HCT116 (cell line): ENCODE results near the gene UBR3. TPM values are rescaled to one million over a fixed set of nuclear protein-coding genes. Genes with fewer than 3 reads are reported as not detected.

Experiments used
- ATAC-seq: fragments of 200-7000 bp; cut with Tn5 transposase; 2 replicates; pipeline ENCODE4 v1.9.1; 2020; ENCODE audit warnings: mild to moderate bottlenecking, moderate library complexity
- BruUV-seq: library from RNA; stranded (reverse); fragments of 400-500 nt; replicated peaks from 2 replicates; lab custom pipeline; 2021; lab: Mats Ljungman, UMichigan
- CTCF ChIA-PET: fragments of 300-600 bp; sonication (Branson Sonifier 250); formaldehyde crosslinking; loops from one replicate; lab custom pipeline; 2021; ENCODE audit warnings: antibody characterized with exemption; lab: Charles Lee
- POLR2A ChIA-PET: fragments of 300-600, 350-600 bp; sonication (Branson Sonifier 250); formaldehyde crosslinking; loops from one replicate; lab custom pipeline; 2021; ENCODE audit warnings: antibody characterized with exemption; lab: Charles Lee
- RAD21 ChIA-PET, 2 experiments: fragments of 300-600 bp; sonication (Branson Sonifier 250); formaldehyde crosslinking; loops; one replicate each; lab custom pipeline; 2023; ENCODE audit warnings: low total read pairs in 2 of 2; ENCODE audit not compliant: uncharacterized antibody in 2 of 2, unreplicated experiment in 2 of 2, low non-redundant PET in 1 of 2; lab: Charles Lee
- DNase-seq: peaks from one replicate; pipeline ENCODE4 v3.0.0-alpha.2; 2010; ENCODE audit warnings: low read depth, low spot score
- H2AFZ ChIP-seq: fragments of 200-600 bp; shearing (Covaris generic), sonication (generic); 2 replicates; pipeline ENCODE4 v1.6.1; 2017; ENCODE audit warnings: low read depth, mixed run types, mixed read lengths, antibody characterized with exemption, low read length; ENCODE audit not compliant: poor library complexity, severe bottlenecking
- H3K27ac ChIP-seq: 2 replicates; pipeline ENCODE4 v1.5.1; 2012; ENCODE audit warnings: low read depth, low read length
- H3K27me3 ChIP-seq: fragments of 200-600 bp; sonication (generic); 2 replicates; pipeline ENCODE4 v1.6.1; 2016; ENCODE audit warnings: mixed run types, low read length, mixed read lengths; ENCODE audit not compliant: insufficient read depth
- H3K36me3 ChIP-seq, 2 experiments: fragments of 200-500 bp in 1 of 2; fragments of 200-600 bp in 1 of 2; sonication (Bioruptor generic) in 1 of 2; sonication (generic) in 1 of 2; 2 replicates each; pipeline versions ENCODE4 v1.5.1 to v1.6.1; 2014 to 2016; ENCODE audit warnings: low read length in 2 of 2, inconsistent platforms in 1 of 2, mixed read lengths in 1 of 2, mixed run types in 1 of 2; ENCODE audit not compliant: insufficient read depth in 2 of 2, control insufficient read depth in 1 of 2
- H3K4me1 ChIP-seq, 2 experiments: fragments of 200-600 bp in 1 of 2; sonication (generic) in 1 of 2; 2 replicates each; pipeline versions ENCODE4 v1.5.1 to v1.6.1; 2012 to 2017; ENCODE audit warnings: low read length in 2 of 2, inconsistent platforms in 1 of 2, mild to moderate bottlenecking in 1 of 2, mixed read lengths in 1 of 2, mixed run types in 1 of 2, moderate library complexity in 1 of 2; ENCODE audit not compliant: insufficient read depth in 2 of 2, control insufficient read depth in 1 of 2
- H3K4me2 ChIP-seq: fragments of 200-600 bp; sonication (generic); 2 replicates; pipeline ENCODE4 v1.6.1; 2017; ENCODE audit warnings: mixed run types, low read length, mixed read lengths
- H3K4me3 ChIP-seq, 2 experiments: fragments of 200-600 bp in 1 of 2; sonication (generic) in 1 of 2; replicated peaks in 1 of 2; 2 replicates each; pipeline ENCODE4 v1.5.1; 2011 to 2016; ENCODE audit warnings: low read length in 2 of 2, control low read depth in 1 of 2, low read depth in 1 of 2, mild to moderate bottlenecking in 1 of 2, mixed read lengths in 1 of 2, mixed run types in 1 of 2
- H3K79me2 ChIP-seq: fragments of 200-600 bp; sonication (generic); 2 replicates; pipeline ENCODE4 v1.6.1; 2017; ENCODE audit warnings: mild to moderate bottlenecking, mixed run types, low read length, moderate library complexity, mixed read lengths; ENCODE audit not compliant: insufficient read depth
- H3K9ac ChIP-seq: fragments of 200-600 bp; sonication (generic); 2 replicates; pipeline ENCODE4 v1.6.1; 2016; ENCODE audit warnings: low read length, mixed read lengths
- H3K9me2 ChIP-seq: fragments of 200-600 bp; sonication (generic), shearing (Covaris generic); 2 replicates; pipeline ENCODE4 v1.6.1; 2017; ENCODE audit warnings: mixed run types, mild to moderate bottlenecking, moderate library complexity; ENCODE audit not compliant: insufficient read depth
- H3K9me3 ChIP-seq, 2 experiments: fragments of 200-500 bp in 1 of 2; fragments of 200-600 bp in 1 of 2; sonication (Bioruptor generic) in 1 of 2; sonication (generic) in 1 of 2; 2 replicates each; pipeline ENCODE4 v1.6.1; 2014 to 2017; ENCODE audit warnings: low read length in 2 of 2, mixed read lengths in 2 of 2, inconsistent platforms in 1 of 2, low read depth in 1 of 2, mild to moderate bottlenecking in 1 of 2, mixed run types in 1 of 2, moderate library complexity in 1 of 2; ENCODE audit not compliant: control insufficient read depth in 1 of 2, insufficient read depth in 1 of 2
- H4K20me1 ChIP-seq: fragments of 200-600 bp; sonication (generic), shearing (Covaris generic); 2 replicates; pipeline ENCODE4 v1.6.1; 2017; ENCODE audit warnings: mixed run types, mild to moderate bottlenecking, moderate library complexity; ENCODE audit not compliant: insufficient read depth
- CBX3 ChIP-seq: IDR thresholded peaks from 2 replicates; pipeline ENCODE4 v1.6.1; 2012; ENCODE audit warnings: low read depth
- CTCF ChIP-seq, 3 experiments: fragments of 200-600 bp in 1 of 3; sonication (generic) in 1 of 3; IDR thresholded peaks in 2 of 3; conservative IDR thresholded peaks in 1 of 3; 2 replicates each; pipeline ENCODE4 v1.5.1; 2012 to 2017; ENCODE audit warnings: low read depth in 2 of 3, low read length in 2 of 3, antibody characterized with exemption in 1 of 3, borderline replicate concordance in 1 of 3, control low read depth in 1 of 3, mild to moderate bottlenecking in 1 of 3, mixed read lengths in 1 of 3, mixed run types in 1 of 3, moderate library complexity in 1 of 3; ENCODE audit not compliant: insufficient read depth in 1 of 3
- EGR1 ChIP-seq: IDR thresholded peaks from 2 replicates; pipeline ENCODE4 v1.6.1; 2012; ENCODE audit warnings: low read depth
- EZH2 ChIP-seq: fragments of 200-600 bp; sonication (generic); IDR thresholded peaks from 2 replicates; pipeline ENCODE4 v1.6.1; 2017; ENCODE audit warnings: antibody characterized with exemption, mixed run types
- MAX ChIP-seq: IDR thresholded peaks from 2 replicates; pipeline ENCODE4 v1.6.1; 2012
- SIN3A ChIP-seq: IDR thresholded peaks from 2 replicates; pipeline ENCODE4 v1.6.1; 2012; ENCODE audit warnings: low read depth
- SRF ChIP-seq: IDR thresholded peaks from 2 replicates; pipeline ENCODE4 v1.6.1; 2012; ENCODE audit warnings: low read depth
- TCF7L2 ChIP-seq: IDR thresholded peaks from 2 replicates; pipeline ENCODE4 v1.7.0; 2011; ENCODE audit warnings: borderline replicate concordance, inconsistent platforms; ENCODE audit not compliant: insufficient read depth, insufficient read length; ENCODE audit errors: extremely low read depth
- YY1 ChIP-seq: IDR thresholded peaks from 2 replicates; pipeline ENCODE4 v1.6.1; 2011; ENCODE audit warnings: low read length, low read depth, moderate library complexity, mild to moderate bottlenecking; ENCODE audit not compliant: insufficient replicate concordance; ENCODE audit errors: extremely low read depth
- ZNF274 ChIP-seq: fragments of 200-500 bp; sonication (Bioruptor generic); IDR thresholded peaks from 2 replicates; pipeline ENCODE4 v1.6.1; 2014; ENCODE audit warnings: mild to moderate bottlenecking, low read depth, low read length, inconsistent platforms
- intact Hi-C: fragments of 100-400 bp; cut with micrococcal nuclease; formaldehyde crosslinking; loops from 2 replicates; pipeline ENCODE4 v1.10.0; 2022
- total RNA-seq: library from RNA; stranded (reverse); gene quantifications from one replicate; pipeline ENCODE4 v1.2.1, GENCODE V29; 2021; ENCODE audit not compliant: unreplicated experiment
- TF ChIP-seq, protein P1 (sequence below): IDR thresholded peaks from 2 replicates; pipeline ENCODE4 v1.6.1; 2012

The UBR3 gene
- total RNA-seq, 1 experiment from 2014 or later = 29.5 TPM

GRCh38 chr2:170121689-170122088 is 294.4 kb downstream of the UBR3 start:
- Histone ChIP-seq H3K79me2 (no peaks in the 10 kb centered on the region), H3K4me3 (no peak overlapping the region), H3K9me2 (0 out of 2 replicates have a peak, but pooled peaks cover 6% of the 10 kb centered on the region), H3K36me3 (no peaks in the 10 kb centered on the region), H3K27me3 (no peaks in the 10 kb centered on the region), H3K9ac (no peak overlapping the region), H2AFZ (no peak overlapping the region), H3K4me1 (peaks cover 13 to 35% of the 10 kb centered on the region in 2 experiments), H3K9me3 (no peaks in the 10 kb centered on the region), H3K27ac (no peak overlapping the region), H3K4me2 (peak overlapping the region; percentile 15; the same call in 1 of the 2 replicates), H4K20me1 (no peaks in the 10 kb centered on the region)
- intact Hi-C loops = no loop called here
- RAD21 ChIA-PET = no interaction called here
- DNase-seq (no peak), ATAC-seq (no peak)
- POLR2A ChIA-PET = no interaction called here
- CTCF ChIA-PET = no interaction called here
- no TSS peak for BruUV-seq
- TF ChIP-seq SRF = no peak
- TF ChIP-seq, protein P1, sequence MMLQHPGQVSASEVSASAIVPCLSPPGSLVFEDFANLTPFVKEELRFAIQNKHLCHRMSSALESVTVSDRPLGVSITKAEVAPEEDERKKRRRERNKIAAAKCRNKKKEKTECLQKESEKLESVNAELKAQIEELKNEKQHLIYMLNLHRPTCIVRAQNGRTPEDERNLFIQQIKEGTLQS = no peak
- TF ChIP-seq TCF7L2 = no peak
- no peak for TF ChIP-seq CTCF (IDR thresholded peaks at IDR 0.05 in 2 of 3, conservative IDR thresholded peaks at IDR 0.05 in 1 of 3; ENCODE audit: borderline replicate concordance in 1 of 3, insufficient read depth in 1 of 3, low read depth in 2 of 3, low read length in 2 of 3)
- TF ChIP-seq SIN3A = no peak
- TF ChIP-seq EZH2 = no peak
- no peak for TF ChIP-seq EGR1
- TF ChIP-seq YY1 = no peak
- TF ChIP-seq MAX = no peak
- no peak for TF ChIP-seq ZNF274
- no peak for TF ChIP-seq CBX3
